A204.1 (cell line): ENCODE results near the gene C14orf132.

ENCODE experiments used
- FAIRE-seq: peaks from 2 replicates; lab custom pipeline; 2012; peaks lifted over from hg19 to GRCh38; lab: Jason Lieb, UNC

The C14orf132 gene

DNA sequence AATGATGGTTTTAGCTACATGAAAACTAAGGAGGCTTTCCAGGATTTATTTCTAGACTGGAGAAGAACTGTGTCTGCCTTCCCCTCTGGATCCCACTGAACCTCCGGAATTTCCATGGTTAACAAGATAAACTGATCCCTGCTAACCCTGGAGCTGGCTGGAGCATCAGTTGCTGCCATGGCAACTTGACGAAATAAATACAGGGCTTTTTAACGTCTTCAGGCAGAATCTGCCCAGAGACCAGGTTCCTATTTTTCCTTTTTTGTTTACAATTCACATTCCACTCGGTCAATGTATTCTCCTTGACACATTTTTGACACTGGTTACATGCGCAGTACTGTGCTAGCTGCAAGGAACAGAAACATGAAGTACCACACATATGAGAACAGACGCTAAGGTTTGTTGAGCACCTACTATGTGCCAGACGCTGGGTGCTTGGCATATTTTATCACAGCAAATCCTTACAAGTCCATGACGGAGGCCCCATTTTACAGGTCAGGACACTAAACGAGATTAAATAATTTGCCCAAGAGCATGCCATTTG, 1.7 kb downstream of the C14orf132 start:
- FAIRE-seq: no peak

GRCh38 chr14:96042248-96042930, 3.2 kb downstream of the C14orf132 start:
- no peak for FAIRE-seq

DNA sequence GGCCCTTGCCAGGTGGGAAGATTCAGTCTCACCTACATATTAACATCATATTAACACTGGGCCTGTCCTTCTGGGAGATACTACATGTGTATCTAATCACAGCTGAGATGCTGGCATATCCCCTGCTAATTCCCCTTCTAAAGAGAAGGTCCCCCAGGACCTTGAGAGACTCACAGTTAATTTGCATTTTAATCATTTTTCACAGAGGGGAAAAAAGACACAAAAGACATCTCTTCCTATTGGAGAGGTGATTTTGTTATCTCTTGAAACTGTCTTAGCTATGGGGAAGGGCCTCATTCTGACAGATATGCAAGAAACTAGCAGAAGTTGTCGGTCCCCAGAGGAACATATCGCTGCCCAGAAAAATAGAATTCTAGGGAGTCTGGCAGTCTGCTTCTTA, 7.5 kb downstream of the C14orf132 start:
- no peak for FAIRE-seq

- FAIRE-seq: no peak
These were observed 7.9 kb downstream of the C14orf132 start for GRCh38 chr14:96047101-96047500.

- FAIRE-seq: no peak
These were observed 10.8 kb downstream of the C14orf132 start for GRCh38 chr14:96049932-96050331.

- FAIRE-seq: no peak
These were observed 11.3 kb downstream of the C14orf132 start for GRCh38 chr14:96050482-96050881.

GRCh38 chr14:96051231-96051630, 12.1 kb downstream of the C14orf132 start:
- no peak for FAIRE-seq

GRCh38 chr14:96051642-96052540, 12.7 kb downstream of the C14orf132 start:
- FAIRE-seq: no peak

GRCh38 chr14:96052541-96053247, 13.5 kb downstream of the C14orf132 start:
- FAIRE-seq: no peak

- FAIRE-seq: no peak
These were observed 14.1 kb downstream of the C14orf132 start for GRCh38 chr14:96053248-96053599.

DNA sequence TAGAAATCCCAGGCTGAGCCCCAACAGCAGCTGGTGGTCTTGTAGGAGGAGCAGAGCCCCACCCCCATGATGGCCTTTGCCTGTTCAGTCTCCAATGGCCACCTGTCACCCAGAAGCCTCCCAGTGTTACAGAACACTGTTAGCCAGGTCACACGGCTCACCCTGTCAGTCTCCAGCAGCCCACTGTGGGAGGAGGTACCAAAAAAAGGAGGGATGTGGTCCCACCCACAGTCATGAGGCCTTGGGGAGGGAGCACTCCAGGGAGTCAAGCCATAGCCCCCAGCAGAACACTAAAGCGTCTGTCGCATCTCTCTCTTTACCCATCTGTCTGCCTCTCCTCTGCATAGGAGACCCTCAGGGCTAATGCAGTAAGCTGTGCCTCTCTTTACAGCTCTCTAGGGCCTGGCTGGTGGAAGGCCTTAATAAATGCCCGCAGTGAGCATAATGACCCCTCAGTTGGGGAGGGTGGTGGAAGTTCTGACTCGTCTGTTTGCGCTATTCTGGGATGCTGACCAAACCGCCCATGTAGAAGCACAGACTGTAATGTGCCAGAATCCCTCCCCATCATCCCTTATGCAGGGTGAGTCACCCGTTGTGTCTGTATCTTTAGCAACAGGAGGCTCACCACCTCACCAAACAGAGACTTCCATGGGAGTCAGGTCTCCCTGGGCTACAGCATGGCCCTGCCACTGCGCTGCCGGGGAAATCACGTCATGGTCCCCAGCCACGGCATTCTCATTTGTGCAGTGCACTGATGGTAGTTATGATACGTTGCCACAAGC, 14.6 kb downstream of the C14orf132 start:
- FAIRE-seq: no peak

DNA sequence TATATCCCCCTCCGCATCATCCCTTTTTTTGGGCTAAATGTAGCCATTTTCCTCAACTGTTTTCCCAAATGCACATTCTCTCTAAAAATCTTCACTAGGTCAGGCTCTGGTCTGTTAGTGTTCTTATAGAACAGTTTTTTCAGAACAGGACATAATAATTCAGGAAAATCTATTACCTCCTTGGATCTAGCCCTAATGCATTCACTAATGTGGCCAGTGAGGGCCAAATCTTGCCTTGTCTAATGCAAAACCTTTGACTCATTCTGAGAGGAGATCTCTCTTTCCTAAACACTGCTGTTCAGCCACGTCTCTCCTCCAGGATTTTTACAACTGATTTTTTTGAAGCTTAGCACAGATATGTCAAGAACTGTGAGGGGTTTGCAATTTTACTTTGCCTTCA, 15.5 kb downstream of the C14orf132 start:
- FAIRE-seq: no peak

- FAIRE-seq: no peak
These were observed 16.0 kb downstream of the C14orf132 start for GRCh38 chr14:96055065-96055752.

DNA sequence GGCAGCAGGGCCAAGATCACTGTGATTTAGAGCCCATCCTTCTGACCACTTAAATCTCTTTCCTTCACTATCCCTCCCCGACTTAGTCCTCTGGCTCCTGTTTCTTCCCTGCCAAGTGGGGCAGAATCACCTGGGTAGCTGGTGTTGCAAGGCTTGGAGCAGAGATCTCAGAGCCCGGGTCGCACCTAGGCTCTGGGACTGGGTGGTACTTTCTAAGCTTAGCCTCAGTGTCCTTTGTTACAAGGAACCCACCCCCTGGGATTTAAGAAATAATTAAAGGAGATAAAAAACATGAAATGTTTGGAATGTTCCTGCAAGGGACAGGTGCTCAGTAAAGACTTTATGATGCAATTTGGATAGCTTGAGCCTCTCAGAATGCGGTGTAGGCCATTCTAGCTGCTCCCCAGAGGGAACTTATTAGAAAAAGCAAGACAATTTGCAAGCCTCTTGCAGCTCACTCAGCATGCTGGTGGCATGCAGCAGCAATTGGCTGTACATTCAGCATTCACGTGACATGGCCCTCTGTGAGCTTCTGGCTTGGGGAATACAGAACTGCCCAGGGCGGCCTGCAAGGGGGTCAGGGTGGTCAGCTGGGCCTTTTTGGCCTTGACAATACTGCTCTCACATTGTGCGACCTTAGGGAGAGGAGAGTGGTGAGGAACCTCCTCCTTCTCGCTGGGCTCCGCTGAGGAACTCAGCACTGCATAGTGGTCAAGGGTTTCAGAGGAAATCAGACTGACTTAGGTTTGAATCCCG, 16.8 kb downstream of the C14orf132 start:
- FAIRE-seq: no peak

GRCh38 chr14:96056509-96057422, 17.6 kb downstream of the C14orf132 start:
- FAIRE-seq: no peak

DNA sequence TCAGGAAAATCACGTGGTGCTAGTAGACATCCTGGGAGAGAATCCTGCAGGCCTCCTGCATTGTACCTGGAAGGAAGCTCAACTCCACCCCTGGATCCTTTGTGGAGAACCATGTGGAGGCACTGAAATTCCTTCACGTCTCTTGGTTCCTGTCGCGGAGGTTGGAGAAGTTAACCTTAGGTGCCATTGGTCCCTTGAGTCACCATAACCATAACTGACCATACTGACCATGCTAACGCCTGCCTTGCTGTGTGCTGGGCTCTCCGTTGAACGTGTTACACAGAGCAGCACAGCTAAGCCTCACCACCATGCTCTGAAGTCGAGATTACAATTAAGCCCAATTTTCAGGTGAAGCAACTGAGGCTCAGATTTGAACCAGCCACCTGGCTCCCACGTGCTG, 18.6 kb downstream of the C14orf132 start:
- no peak for FAIRE-seq

DNA sequence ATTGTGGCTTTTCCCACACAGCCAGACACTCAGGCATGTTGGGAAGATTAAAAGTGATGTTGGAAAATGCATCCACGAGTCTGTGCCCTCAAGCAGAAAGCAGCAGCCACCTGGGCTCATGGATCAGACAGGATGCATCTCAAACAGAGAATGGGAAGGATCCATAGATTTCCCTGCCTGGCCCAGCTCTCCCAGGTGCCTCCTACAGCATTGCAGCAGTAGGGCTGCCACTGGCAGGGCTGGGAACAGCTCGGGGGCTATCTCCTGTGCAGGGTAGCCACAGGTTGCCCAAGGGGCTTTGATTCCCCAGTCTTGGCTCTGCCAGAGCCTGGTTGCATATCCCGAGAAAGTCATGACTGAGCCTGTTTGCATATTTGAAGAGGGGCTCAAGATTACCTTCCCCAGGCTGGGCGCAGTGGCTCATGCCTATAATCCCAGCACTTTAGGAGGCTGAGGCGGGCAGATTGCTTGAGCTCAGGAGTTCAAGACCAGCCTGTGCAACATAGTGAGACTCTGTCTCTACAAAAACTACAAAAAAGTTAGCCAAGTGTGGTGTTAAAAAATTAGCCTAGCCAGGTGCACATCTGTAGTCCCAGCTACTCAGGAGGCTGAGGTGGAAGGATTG, 19.5 kb downstream of the C14orf132 start:
- no peak for FAIRE-seq

- no peak for FAIRE-seq
These were observed 20.5 kb downstream of the C14orf132 start for GRCh38 chr14:96059519-96060135.
